GM06990 (cell line): ENCODE results near the gene C1GALT1C1L.
"Not testable (repeated sequence)": the region's sequence is repeated elsewhere in the genome, so short reads cannot be mapped to it uniquely, and the experiment has no call there.

Experiments
- DNase-seq: peaks from one replicate; pipeline ENCODE4 v3.0.0-alpha.2; 2011; ENCODE audit not compliant: insufficient read length; ENCODE audit errors: extremely low read depth
- H3K27me3 ChIP-seq: replicated peaks from 2 replicates; pipeline ENCODE4 v1.6.0; 2011; ENCODE audit warnings: low read length; ENCODE audit not compliant: control insufficient read depth, insufficient read depth
- H3K36me3 ChIP-seq: 2 replicates; pipeline ENCODE4 v1.5.1; 2011; ENCODE audit warnings: low read length; ENCODE audit not compliant: control insufficient read depth, insufficient read depth
- H3K4me3 ChIP-seq: replicated peaks from 2 replicates; pipeline ENCODE4 v1.5.1; 2011; ENCODE audit warnings: low read depth, mild to moderate bottlenecking, control low read depth, low read length
- CTCF ChIP-seq: IDR thresholded peaks from 2 replicates; pipeline ENCODE4 v1.5.1; 2011; ENCODE audit warnings: low read length, control low read depth, mild to moderate bottlenecking, inconsistent platforms; ENCODE audit not compliant: insufficient read depth, poor library complexity, severe bottlenecking

The C1GALT1C1L gene

GRCh38 chr2:43685357-43685756 lies 9.1 kb upstream of the C1GALT1C1L start:
- TF ChIP-seq CTCF: no peak
- H3K36me3 ChIP-seq: no peaks in the 10 kb centered on the region
- H3K27me3 ChIP-seq: no peaks in the 10 kb centered on the region
- H3K4me3 ChIP-seq: no peak overlapping the region
- no peak for DNase-seq

GRCh38 chr2:43677783-43678182 lies 1.6 kb upstream of the C1GALT1C1L start:
- H3K27me3 ChIP-seq, DNase-seq, H3K36me3 ChIP-seq, H3K4me3 ChIP-seq: not testable (repeated sequence)

- no peak for DNase-seq
- Histone ChIP-seq H3K36me3 (no peaks in the 10 kb centered on the region), H3K4me3 (peak overlapping the region; percentile 12; the same call in 1 of the 2 replicates), H3K27me3 (no peaks in the 10 kb centered on the region)
- no peak for TF ChIP-seq CTCF
Observed at GRCh38 chr2:43675646-43676321, 445 bp downstream of the C1GALT1C1L start.

GRCh38 chr2:43657241-43657640 lies 19.0 kb downstream of the C1GALT1C1L start:
- no peak for DNase-seq
- no peak overlapping the region for H3K4me3 ChIP-seq
- H3K27me3 ChIP-seq: no peaks in the 10 kb centered on the region
- no peaks in the 10 kb centered on the region for H3K36me3 ChIP-seq
- TF ChIP-seq CTCF: no peak

GRCh38 chr2:43653506-43653905 lies 22.7 kb downstream of the C1GALT1C1L start:
- H3K4me3 ChIP-seq: no peak overlapping the region
- no peaks in the 10 kb centered on the region for H3K36me3 ChIP-seq
- TF ChIP-seq CTCF: no peak
- DNase-seq: no peak
- no peaks in the 10 kb centered on the region for H3K27me3 ChIP-seq

GRCh38 chr2:43648994-43649701 lies 27.1 kb downstream of the C1GALT1C1L start:
- H3K36me3 ChIP-seq: no peaks in the 10 kb centered on the region
- no peak for TF ChIP-seq CTCF
- no peak overlapping the region for H3K4me3 ChIP-seq
- DNase-seq: no peak
- H3K27me3 ChIP-seq: no peaks in the 10 kb centered on the region
